Measurements from ENCODE around the gene SRGAP2C. TPM values are rescaled to one million over a fixed set of nuclear protein-coding genes. Genes with fewer than 3 reads are reported as not detected.
A peak's percentile ranks its signal among the peaks of the same experiment; 100 is the strongest.
"Not testable (repeated sequence)": the region's sequence is repeated elsewhere in the genome, so short reads cannot be mapped to it uniquely, and the experiment has no call there.

The SRGAP2C gene
- total RNA-seq, 2 donors from 2014 or later: 7.8 to 27.6 TPM

GRCh38 chr1:121344355-121344754, 159.6 kb downstream of the SRGAP2C start:
- H3K36me3 ChIP-seq; H3K4me3 ChIP-seq; H3K27ac ChIP-seq; H3K9me3 ChIP-seq; DNase-seq (ENCODE audit: low spot score); H3K27me3 ChIP-seq; H3K4me1 ChIP-seq: not testable (repeated sequence)

GRCh38 chr1:121346654-121347053, 161.9 kb downstream of the SRGAP2C start:
- not testable (repeated sequence) for DNase-seq (ENCODE audit: low spot score); H3K9me3 ChIP-seq; H3K27ac ChIP-seq; H3K4me1 ChIP-seq; H3K27me3 ChIP-seq; H3K4me3 ChIP-seq; H3K36me3 ChIP-seq

- not testable (repeated sequence) for H3K36me3 ChIP-seq; H3K9me3 ChIP-seq; H3K27me3 ChIP-seq; DNase-seq (ENCODE audit: low spot score); H3K4me1 ChIP-seq; H3K4me3 ChIP-seq; H3K27ac ChIP-seq
These were observed 162.7 kb downstream of the SRGAP2C start for GRCh38 chr1:121347476-121347875.

GRCh38 chr1:121348115-121348514, 163.3 kb downstream of the SRGAP2C start:
- H3K27me3 ChIP-seq; H3K4me3 ChIP-seq; H3K4me1 ChIP-seq; DNase-seq (ENCODE audit: low spot score); H3K9me3 ChIP-seq; H3K36me3 ChIP-seq; H3K27ac ChIP-seq: not testable (repeated sequence)

GRCh38 chr1:121349332-121349967, 164.7 kb downstream of the SRGAP2C start:
- not testable (repeated sequence) for H3K4me1 ChIP-seq; H3K4me3 ChIP-seq; H3K27ac ChIP-seq; H3K36me3 ChIP-seq; H3K27me3 ChIP-seq; DNase-seq (ENCODE audit: low spot score); H3K9me3 ChIP-seq

- not testable (repeated sequence) for H3K9me3 ChIP-seq; H3K36me3 ChIP-seq; H3K4me1 ChIP-seq; H3K4me3 ChIP-seq; H3K27ac ChIP-seq; H3K27me3 ChIP-seq; DNase-seq (ENCODE audit: low spot score)
These were observed 171.1 kb downstream of the SRGAP2C start for GRCh38 chr1:121355711-121356420.

GRCh38 chr1:121356819-121357218, 172.0 kb downstream of the SRGAP2C start:
- H3K27ac ChIP-seq; DNase-seq (ENCODE audit: low spot score): not testable (repeated sequence)

GRCh38 chr1:121360531-121360930, 175.8 kb downstream of the SRGAP2C start:
- H3K27ac ChIP-seq; H3K9me3 ChIP-seq; H3K4me3 ChIP-seq; H3K27me3 ChIP-seq; DNase-seq (ENCODE audit: low spot score); H3K4me1 ChIP-seq; H3K36me3 ChIP-seq: not testable (repeated sequence)

More at GRCh38 chr1:121356819-121357218, 172.0 kb downstream of the SRGAP2C start:
- H3K4me3 ChIP-seq, H3K9me3 ChIP-seq, H3K27me3 ChIP-seq, H3K36me3 ChIP-seq, H3K4me1 ChIP-seq: not testable (repeated sequence)

- H3K9me3 ChIP-seq; H3K27me3 ChIP-seq; H3K4me1 ChIP-seq; DNase-seq (ENCODE audit: low spot score); H3K36me3 ChIP-seq; H3K27ac ChIP-seq; H3K4me3 ChIP-seq: not testable (repeated sequence)
These were observed 176.9 kb downstream of the SRGAP2C start for GRCh38 chr1:121361451-121362233.

- not testable (repeated sequence) for H3K9me3 ChIP-seq, H3K27ac ChIP-seq, H3K27me3 ChIP-seq, H3K4me1 ChIP-seq, H3K36me3 ChIP-seq, H3K4me3 ChIP-seq
- DNase-seq (ENCODE audit: low spot score): peak; percentile 57
These were observed 177.6 kb downstream of the SRGAP2C start for GRCh38 chr1:121362234-121362883.

- not testable (repeated sequence) for H3K4me1 ChIP-seq; DNase-seq (ENCODE audit: low spot score); H3K4me3 ChIP-seq; H3K36me3 ChIP-seq; H3K27ac ChIP-seq; H3K9me3 ChIP-seq; H3K27me3 ChIP-seq
These were observed 180.5 kb downstream of the SRGAP2C start for GRCh38 chr1:121365316-121365715.

GRCh38 chr1:121365723-121366122, 180.9 kb downstream of the SRGAP2C start:
- not testable (repeated sequence) for H3K36me3 ChIP-seq; H3K4me3 ChIP-seq; H3K4me1 ChIP-seq; H3K9me3 ChIP-seq; H3K27ac ChIP-seq; DNase-seq (ENCODE audit: low spot score); H3K27me3 ChIP-seq

- H3K27ac ChIP-seq; H3K4me3 ChIP-seq; H3K4me1 ChIP-seq; H3K27me3 ChIP-seq; DNase-seq (ENCODE audit: low spot score); H3K36me3 ChIP-seq; H3K9me3 ChIP-seq: not testable (repeated sequence)
These were observed 181.4 kb downstream of the SRGAP2C start for GRCh38 chr1:121366171-121366570.

GRCh38 chr1:121368910-121369309, 184.1 kb downstream of the SRGAP2C start:
- not testable (repeated sequence) for DNase-seq (ENCODE audit: low spot score); H3K9me3 ChIP-seq; H3K27me3 ChIP-seq; H3K36me3 ChIP-seq; H3K4me3 ChIP-seq; H3K4me1 ChIP-seq; H3K27ac ChIP-seq
